Fibroblast of the aortic adventitia (primary cell): ENCODE measurements around the gene NEAT1. TPM values are rescaled to one million over a fixed set of nuclear protein-coding genes. Genes with fewer than 3 reads are reported as not detected.

Experiments used
- DNase-seq: peaks from one replicate; pipeline ENCODE4 v3.0.0-alpha.2; 2010; ENCODE audit warnings: low read depth
- H3K4me3 ChIP-seq: 2 replicates; pipeline ENCODE4 v1.5.1; 2011; ENCODE audit warnings: low read depth, mild to moderate bottlenecking, control low read depth, low read length, moderate library complexity
- CTCF ChIP-seq: IDR thresholded peaks from 2 replicates; pipeline ENCODE4 v1.5.1; 2011; ENCODE audit warnings: mild to moderate bottlenecking, low read length, control low read depth, inconsistent platforms; ENCODE audit not compliant: insufficient read depth
- small RNA-seq: library from RNA; depleted of rRNA; stranded (forward); fragments of <200 nt; gene quantifications from one replicate; pipeline ENCODE3, GENCODE V24; 2012
- total RNA-seq: library from RNA; depleted of rRNA; stranded (reverse); fragments of >200 nt; gene quantifications from 2 replicates; pipeline ENCODE4 v1.2.3, GENCODE V29; 2012; ENCODE audit warnings: low replicate concordance

The NEAT1 gene
- total RNA-seq, 1 donor = 527 TPM

GRCh38 chr11:65491163-65491465 is 68.5 kb downstream of the NEAT1 start:
- no peak for DNase-seq
- no peak overlapping the region for H3K4me3 ChIP-seq
- TF ChIP-seq CTCF = no peak

- no peak for TF ChIP-seq CTCF
- H3K4me3 ChIP-seq = peak overlapping the region; percentile 28
- DNase-seq = peak; percentile 99
These were observed 69.2 kb downstream of the NEAT1 start for GRCh38 chr11:65491614-65492386.

GRCh38 chr11:65492387-65492636 is 69.7 kb downstream of the NEAT1 start:
- no peak for TF ChIP-seq CTCF
- H3K4me3 ChIP-seq = no peak overlapping the region
- no peak for DNase-seq

- H3K4me3 ChIP-seq = peak overlapping the region; percentile 34
- no peak for TF ChIP-seq CTCF
- DNase-seq = peak; percentile 95
These were observed 70.2 kb downstream of the NEAT1 start for GRCh38 chr11:65492637-65493366.

- no peak for TF ChIP-seq CTCF
- peak; percentile 98 for DNase-seq
- peak overlapping the region; percentile 34 for H3K4me3 ChIP-seq
These were observed 71.0 kb downstream of the NEAT1 start for GRCh38 chr11:65493367-65494176.

Small RNA genes lying within 50 kb of the gene (small RNA-seq; reads per million reads assigned to genes)
- gene RF01684 = not detected

Other genes starting within 250 kb of the NEAT1 start
- gene CAPN1, start 240.9 kb upstream of the NEAT1 start, total RNA-seq = 43.2 and 164 TPM in 2 replicates
- 8.7 and 32.4 TPM in 2 replicates for gene POLA2, start 160.8 kb upstream of the NEAT1 start, total RNA-seq
- 4.7 and 28.0 TPM in 2 replicates for gene CDC42EP2, start 107.9 kb upstream of the NEAT1 start, total RNA-seq
- gene DPF2, start 88.9 kb upstream of the NEAT1 start, total RNA-seq = 46.4 and 75.9 TPM in 2 replicates
- gene TIGD3, start 68.0 kb upstream of the NEAT1 start, total RNA-seq = 0.27 TPM in 1 of 2 replicates, not detected in the other
- 0.41 and 5.8 TPM in 2 replicates for gene SLC25A45, start 40.2 kb upstream of the NEAT1 start, total RNA-seq
- 42.7 and 172 TPM in 2 replicates for gene FRMD8, start 36.2 kb upstream of the NEAT1 start, total RNA-seq
- gene MALAT1, start 76.2 kb downstream of the NEAT1 start, total RNA-seq = 10,787 and 27,374 TPM in 2 replicates
- 32.1 and 76.8 TPM in 2 replicates for gene SCYL1, start 102.3 kb downstream of the NEAT1 start, total RNA-seq
- 47.3 and 147 TPM in 2 replicates for gene LTBP3, start 135.6 kb downstream of the NEAT1 start, total RNA-seq
- 27.2 and 48.0 TPM in 2 replicates for gene ZNRD2, start 147.7 kb downstream of the NEAT1 start, total RNA-seq
- gene FAM89B, start 149.7 kb downstream of the NEAT1 start, total RNA-seq = 5.6 and 21.6 TPM in 2 replicates
- gene EHBP1L1, start 153.3 kb downstream of the NEAT1 start, total RNA-seq = 52.2 and 58.5 TPM in 2 replicates
- gene KCNK7, start 173.0 kb downstream of the NEAT1 start, total RNA-seq = 0.09 and 0.65 TPM in 2 replicates
- 22.4 and 30.4 TPM in 2 replicates for gene MAP3K11, start 191.4 kb downstream of the NEAT1 start, total RNA-seq
- 21.8 and 31.5 TPM in 2 replicates for gene PCNX3, start 193.0 kb downstream of the NEAT1 start, total RNA-seq
- gene SIPA1, start 215.3 kb downstream of the NEAT1 start, total RNA-seq = 7.5 and 21.7 TPM in 2 replicates
- gene RELA, start 240.1 kb downstream of the NEAT1 start, total RNA-seq = 10.2 and 39.5 TPM in 2 replicates